Neural cell (in vitro differentiated cells): Measurements from ENCODE around the gene PNPLA5. TPM values are rescaled to one million over a fixed set of nuclear protein-coding genes. Genes with fewer than 3 reads are reported as not detected.

Source experiments
- H2AFZ ChIP-seq: fragments of 200-600, 300-800 bp; sonication (generic), shearing (Covaris generic); 2 replicates; pipeline ENCODE4 v1.6.0; 2014; ENCODE audit warnings: low read depth, mild to moderate bottlenecking, antibody characterized with exemption, low read length, moderate library complexity
- H3F3A ChIP-seq: fragments of 200-600 bp; shearing (Covaris generic); 2 replicates; pipeline ENCODE4 v1.6.1; 2016; ENCODE audit warnings: mild to moderate bottlenecking, moderate library complexity, mixed read lengths, antibody characterized with exemption, low read length; ENCODE audit not compliant: insufficient read depth, poor library complexity, severe bottlenecking
- H3K27ac ChIP-seq: fragments of 200-600, 300-800 bp; sonication (generic), shearing (Covaris generic); 2 replicates; pipeline ENCODE4 v1.5.1; 2014; ENCODE audit warnings: mild to moderate bottlenecking, low read length, moderate library complexity
- H3K27me3 ChIP-seq: fragments of 300-800, 200-600 bp; sonication (generic), shearing (Covaris generic); 2 replicates; pipeline ENCODE4 v1.6.0; 2014; ENCODE audit warnings: mild to moderate bottlenecking, low read depth, low read length, moderate library complexity; ENCODE audit not compliant: insufficient read depth
- H3K36me3 ChIP-seq: fragments of 300-800, 200-600 bp; sonication (generic), shearing (Covaris generic); 2 replicates; pipeline ENCODE4 v1.5.1; 2014; ENCODE audit warnings: mild to moderate bottlenecking, antibody characterized with exemption, low read length, moderate library complexity; ENCODE audit not compliant: insufficient read depth
- H3K4me2 ChIP-seq: fragments of 300-800, 200-600 bp; sonication (generic), shearing (Covaris generic); 2 replicates; pipeline ENCODE4 v1.6.0; 2014; ENCODE audit warnings: mild to moderate bottlenecking, low read length
- H3K4me3 ChIP-seq: fragments of 300-800, 200-600 bp; sonication (generic), shearing (Covaris generic); 2 replicates; pipeline ENCODE4 v1.5.1; 2014; ENCODE audit warnings: mild to moderate bottlenecking, low read length, moderate library complexity
- H3K79me2 ChIP-seq: fragments of 200-600 bp; shearing (Covaris generic); replicated peaks from 2 replicates; pipeline ENCODE4 v1.6.0; 2014; ENCODE audit warnings: mild to moderate bottlenecking, low read length, moderate library complexity; ENCODE audit not compliant: insufficient read depth
- H3K9ac ChIP-seq: fragments of 300-800, 200-600 bp; sonication (generic), shearing (Covaris generic); 2 replicates; pipeline ENCODE4 v1.6.1; 2016; ENCODE audit warnings: mild to moderate bottlenecking, low read length, mixed read lengths
- H3K9me2 ChIP-seq: fragments of 200-600 bp; shearing (Covaris generic); 2 replicates; pipeline ENCODE4 v1.6.1; 2016; ENCODE audit warnings: mild to moderate bottlenecking, low read length, mixed read lengths; ENCODE audit not compliant: insufficient read depth
- H3K9me3 ChIP-seq: fragments of 200-600, 300-800 bp; sonication (generic), shearing (Covaris generic); 2 replicates; pipeline ENCODE4 v1.6.1; 2016; ENCODE audit warnings: mild to moderate bottlenecking, mixed run types, low read length, moderate library complexity, mixed read lengths
- H4K20me1 ChIP-seq: fragments of 200-600 bp; shearing (Covaris generic); 2 replicates; pipeline ENCODE4 v1.6.1; 2016; ENCODE audit warnings: mild to moderate bottlenecking, mixed run types; ENCODE audit not compliant: insufficient read depth
- EP300 ChIP-seq: fragments of 450-650 bp; conservative IDR thresholded peaks from 2 replicates; pipeline ENCODE4 v1.6.1; 2014; ENCODE audit warnings: antibody characterized with exemption, mild to moderate bottlenecking, moderate library complexity; ENCODE audit not compliant: poor library complexity, severe bottlenecking
- EZH2 ChIP-seq: fragments of 200-600, 300-800 bp; shearing (Covaris generic), sonication (generic); IDR thresholded peaks from 2 replicates; pipeline ENCODE4 v1.6.1; 2014; ENCODE audit warnings: antibody characterized with exemption, low read length, borderline replicate concordance, mild to moderate bottlenecking; ENCODE audit not compliant: insufficient read depth, poor library complexity, severe bottlenecking
- MXI1 ChIP-seq: fragments of 450-650 bp; conservative IDR thresholded peaks from 2 replicates; pipeline ENCODE4 v1.6.1; 2014; ENCODE audit warnings: antibody characterized with exemption, mild to moderate bottlenecking; ENCODE audit not compliant: poor library complexity, severe bottlenecking
- POLR2AphosphoS5 ChIP-seq: IDR thresholded peaks from 2 replicates; pipeline ENCODE4 v1.6.1; 2012
- RAD21 ChIP-seq: fragments of 450-650 bp; conservative IDR thresholded peaks from 2 replicates; pipeline ENCODE4 v1.6.1; 2014; ENCODE audit warnings: antibody characterized with exemption, mild to moderate bottlenecking, moderate library complexity
- SMC3 ChIP-seq: fragments of 450-650 bp; conservative IDR thresholded peaks from 2 replicates; pipeline ENCODE4 v1.6.1; 2014; ENCODE audit warnings: antibody characterized with exemption, mild to moderate bottlenecking, moderate library complexity; ENCODE audit not compliant: poor library complexity
- TAF1 ChIP-seq: IDR thresholded peaks from 2 replicates; pipeline ENCODE4 v1.6.1; 2012; ENCODE audit warnings: low read depth
- polyA plus RNA-seq: library from polyadenylated mRNA; depleted of rRNA; stranded (reverse); fragments of >200 nt; gene quantifications from 2 replicates; pipeline ENCODE4 v1.2.3, GENCODE V29; 2014
- TF ChIP-seq, protein P1 (sequence below): fragments of 450-650 bp; IDR thresholded peaks from 2 replicates; pipeline ENCODE4 v1.5.1; 2014; ENCODE audit warnings: antibody characterized with exemption, mild to moderate bottlenecking, moderate library complexity; ENCODE audit not compliant: poor library complexity, severe bottlenecking
- TF ChIP-seq, protein P2 (sequence below): IDR thresholded peaks from 2 replicates; pipeline ENCODE4 v1.6.1; 2012; ENCODE audit warnings: borderline replicate concordance

Gene PNPLA5
- polyA plus RNA-seq, 1 donor from 2014 or later: not detected

DNA sequence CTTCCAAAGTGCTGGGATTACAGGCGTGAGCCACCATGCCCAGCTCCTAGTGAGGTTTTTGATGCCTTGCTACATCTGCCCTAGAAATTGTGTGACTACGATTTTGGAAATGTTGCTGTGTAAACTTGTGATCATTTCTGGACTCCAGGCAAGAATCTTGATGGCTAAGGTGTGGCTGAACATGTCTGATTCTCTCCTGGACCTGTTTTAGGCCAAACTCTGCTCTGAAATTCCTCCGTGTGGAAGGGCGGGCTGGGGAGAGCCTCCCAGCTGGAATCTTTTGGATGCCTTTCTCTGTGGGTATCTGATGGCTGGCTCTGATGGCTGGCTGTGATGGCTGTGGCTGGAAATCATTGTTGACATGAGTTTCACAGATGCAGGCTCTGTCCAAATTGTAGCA lies 40.0 kb upstream of the PNPLA5 start (continued):
- TF ChIP-seq, protein P1, sequence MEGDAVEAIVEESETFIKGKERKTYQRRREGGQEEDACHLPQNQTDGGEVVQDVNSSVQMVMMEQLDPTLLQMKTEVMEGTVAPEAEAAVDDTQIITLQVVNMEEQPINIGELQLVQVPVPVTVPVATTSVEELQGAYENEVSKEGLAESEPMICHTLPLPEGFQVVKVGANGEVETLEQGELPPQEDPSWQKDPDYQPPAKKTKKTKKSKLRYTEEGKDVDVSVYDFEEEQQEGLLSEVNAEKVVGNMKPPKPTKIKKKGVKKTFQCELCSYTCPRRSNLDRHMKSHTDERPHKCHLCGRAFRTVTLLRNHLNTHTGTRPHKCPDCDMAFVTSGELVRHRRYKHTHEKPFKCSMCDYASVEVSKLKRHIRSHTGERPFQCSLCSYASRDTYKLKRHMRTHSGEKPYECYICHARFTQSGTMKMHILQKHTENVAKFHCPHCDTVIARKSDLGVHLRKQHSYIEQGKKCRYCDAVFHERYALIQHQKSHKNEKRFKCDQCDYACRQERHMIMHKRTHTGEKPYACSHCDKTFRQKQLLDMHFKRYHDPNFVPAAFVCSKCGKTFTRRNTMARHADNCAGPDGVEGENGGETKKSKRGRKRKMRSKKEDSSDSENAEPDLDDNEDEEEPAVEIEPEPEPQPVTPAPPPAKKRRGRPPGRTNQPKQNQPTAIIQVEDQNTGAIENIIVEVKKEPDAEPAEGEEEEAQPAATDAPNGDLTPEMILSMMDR: no peak

DNA sequence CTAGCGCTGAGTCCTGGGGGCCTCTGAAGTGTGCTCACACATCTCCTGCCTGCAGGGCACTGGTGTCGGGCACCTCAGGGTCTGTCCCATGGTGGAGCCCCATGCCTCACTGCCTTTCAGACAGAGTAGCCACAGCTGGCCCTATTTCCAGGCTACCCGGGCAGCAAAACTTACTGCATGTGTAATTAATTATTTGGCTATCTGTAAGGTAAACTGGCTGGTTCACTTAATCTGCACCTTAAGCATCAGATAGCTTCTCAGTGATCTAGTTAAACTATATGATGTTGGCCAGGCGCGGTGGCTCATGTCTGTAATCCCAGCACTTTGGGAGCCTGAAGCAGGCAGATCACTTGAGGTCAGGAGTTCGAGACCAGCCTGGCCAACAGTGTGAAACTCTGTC lies 37.1 kb upstream of the PNPLA5 start:
- H3K27ac ChIP-seq: no peak overlapping the region
- H3K9ac ChIP-seq: no peak overlapping the region
- no peaks in the 10 kb centered on the region for H3K36me3 ChIP-seq
- no peaks in the 10 kb centered on the region for H3K79me2 ChIP-seq
- no peak overlapping the region for H3K4me2 ChIP-seq
- no peaks in the 10 kb centered on the region for H3K9me3 ChIP-seq
- H3K27me3 ChIP-seq: no peaks in the 10 kb centered on the region
- H3K4me3 ChIP-seq: no peak overlapping the region
- no peak overlapping the region for H2AFZ ChIP-seq
- H3F3A ChIP-seq: no peaks in the 10 kb centered on the region
- no peaks in the 10 kb centered on the region for H3K9me2 ChIP-seq
- TF ChIP-seq MXI1: no peak
- no peak for TF ChIP-seq TAF1
- TF ChIP-seq, protein P2, sequence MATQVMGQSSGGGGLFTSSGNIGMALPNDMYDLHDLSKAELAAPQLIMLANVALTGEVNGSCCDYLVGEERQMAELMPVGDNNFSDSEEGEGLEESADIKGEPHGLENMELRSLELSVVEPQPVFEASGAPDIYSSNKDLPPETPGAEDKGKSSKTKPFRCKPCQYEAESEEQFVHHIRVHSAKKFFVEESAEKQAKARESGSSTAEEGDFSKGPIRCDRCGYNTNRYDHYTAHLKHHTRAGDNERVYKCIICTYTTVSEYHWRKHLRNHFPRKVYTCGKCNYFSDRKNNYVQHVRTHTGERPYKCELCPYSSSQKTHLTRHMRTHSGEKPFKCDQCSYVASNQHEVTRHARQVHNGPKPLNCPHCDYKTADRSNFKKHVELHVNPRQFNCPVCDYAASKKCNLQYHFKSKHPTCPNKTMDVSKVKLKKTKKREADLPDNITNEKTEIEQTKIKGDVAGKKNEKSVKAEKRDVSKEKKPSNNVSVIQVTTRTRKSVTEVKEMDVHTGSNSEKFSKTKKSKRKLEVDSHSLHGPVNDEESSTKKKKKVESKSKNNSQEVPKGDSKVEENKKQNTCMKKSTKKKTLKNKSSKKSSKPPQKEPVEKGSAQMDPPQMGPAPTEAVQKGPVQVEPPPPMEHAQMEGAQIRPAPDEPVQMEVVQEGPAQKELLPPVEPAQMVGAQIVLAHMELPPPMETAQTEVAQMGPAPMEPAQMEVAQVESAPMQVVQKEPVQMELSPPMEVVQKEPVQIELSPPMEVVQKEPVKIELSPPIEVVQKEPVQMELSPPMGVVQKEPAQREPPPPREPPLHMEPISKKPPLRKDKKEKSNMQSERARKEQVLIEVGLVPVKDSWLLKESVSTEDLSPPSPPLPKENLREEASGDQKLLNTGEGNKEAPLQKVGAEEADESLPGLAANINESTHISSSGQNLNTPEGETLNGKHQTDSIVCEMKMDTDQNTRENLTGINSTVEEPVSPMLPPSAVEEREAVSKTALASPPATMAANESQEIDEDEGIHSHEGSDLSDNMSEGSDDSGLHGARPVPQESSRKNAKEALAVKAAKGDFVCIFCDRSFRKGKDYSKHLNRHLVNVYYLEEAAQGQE: no peak
- TF ChIP-seq EZH2: no peak
- no peak for TF ChIP-seq RAD21
- TF ChIP-seq POLR2AphosphoS5: no peak
- no peak for TF ChIP-seq EP300
- no peak for TF ChIP-seq SMC3
- TF ChIP-seq, protein P1: no peak
- no peaks in the 10 kb centered on the region for H4K20me1 ChIP-seq

DNA sequence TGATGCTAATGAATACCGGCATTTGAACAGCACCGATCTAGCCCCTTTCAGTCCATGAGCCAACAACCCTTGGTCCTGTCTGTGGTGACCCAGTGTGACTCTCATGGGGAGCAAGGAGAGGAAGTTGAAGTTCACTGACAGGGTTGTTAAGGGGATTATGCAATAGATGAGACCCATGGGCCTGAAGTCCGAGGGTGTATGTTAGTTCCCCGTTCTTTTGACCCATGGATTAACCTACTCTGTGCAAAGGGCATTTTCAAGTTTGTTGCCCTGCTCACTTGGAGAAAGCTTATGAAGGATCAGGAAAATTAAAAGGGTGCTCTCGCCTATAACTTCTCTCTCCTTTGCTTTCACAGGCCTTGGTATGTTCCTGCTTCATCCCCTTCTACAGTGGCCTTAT lies 36.7 kb upstream of the PNPLA5 start:
- H2AFZ ChIP-seq: no peak overlapping the region
- no peak overlapping the region for H3K4me2 ChIP-seq
- H3K36me3 ChIP-seq: no peaks in the 10 kb centered on the region
- H3K4me3 ChIP-seq: no peak overlapping the region
- H3K27ac ChIP-seq: no peak overlapping the region
- no peaks in the 10 kb centered on the region for H3K27me3 ChIP-seq
- H3K79me2 ChIP-seq: no peaks in the 10 kb centered on the region
- H3K9ac ChIP-seq: no peak overlapping the region
- H3K9me2 ChIP-seq: no peaks in the 10 kb centered on the region
- H4K20me1 ChIP-seq: no peaks in the 10 kb centered on the region
- H3F3A ChIP-seq: no peaks in the 10 kb centered on the region
- H3K9me3 ChIP-seq: no peaks in the 10 kb centered on the region
- no peak for TF ChIP-seq MXI1
- TF ChIP-seq EZH2: no peak
- no peak for TF ChIP-seq TAF1
